Keratinocyte (primary cell): ENCODE data around the gene SPCS3.

ENCODE experiments used
- EZH2 ChIP-seq: IDR thresholded peaks from one replicate; pipeline ENCODE4 v1.6.1; 2012; ENCODE audit warnings: inconsistent platforms, mild to moderate bottlenecking, low read length, moderate library complexity
- TF ChIP-seq, protein P1 (sequence below), 3 experiments: IDR thresholded peaks in 1 of 3; conservative IDR thresholded peaks in 1 of 3; optimal IDR thresholded peaks in 1 of 3; 2 replicates in 2 of 3; 3 replicates in 1 of 3; pipeline versions ENCODE3 to v1.5.1; 2011; ENCODE audit warnings: low read length in 3 of 3, mild to moderate bottlenecking in 3 of 3, moderate library complexity in 2 of 3, control low read depth in 1 of 3, inconsistent platforms in 1 of 3; ENCODE audit not compliant: insufficient read depth in 2 of 3; ENCODE audit errors: extremely low read depth in 1 of 3

DNA sequence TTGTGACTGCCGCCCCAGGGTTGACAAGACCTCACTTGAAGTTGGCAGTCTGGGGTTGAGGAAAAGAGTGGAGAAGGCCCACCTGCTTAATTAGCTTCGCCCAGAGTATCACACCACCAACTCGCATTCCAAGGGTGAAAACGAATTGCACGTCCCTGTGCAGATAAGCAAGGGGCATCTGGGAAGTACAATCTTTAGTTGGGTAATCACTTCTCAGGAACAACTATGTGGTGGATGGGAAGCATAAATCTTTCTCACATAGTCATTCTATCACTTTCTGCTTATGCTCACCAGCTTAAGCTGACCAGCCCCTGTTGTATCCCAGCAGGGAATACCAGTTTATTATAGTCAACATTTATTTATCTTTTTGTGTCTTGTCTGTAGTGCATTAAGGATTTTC lies 14.3 kb downstream of the SPCS3 start:
- TF ChIP-seq, protein P1, sequence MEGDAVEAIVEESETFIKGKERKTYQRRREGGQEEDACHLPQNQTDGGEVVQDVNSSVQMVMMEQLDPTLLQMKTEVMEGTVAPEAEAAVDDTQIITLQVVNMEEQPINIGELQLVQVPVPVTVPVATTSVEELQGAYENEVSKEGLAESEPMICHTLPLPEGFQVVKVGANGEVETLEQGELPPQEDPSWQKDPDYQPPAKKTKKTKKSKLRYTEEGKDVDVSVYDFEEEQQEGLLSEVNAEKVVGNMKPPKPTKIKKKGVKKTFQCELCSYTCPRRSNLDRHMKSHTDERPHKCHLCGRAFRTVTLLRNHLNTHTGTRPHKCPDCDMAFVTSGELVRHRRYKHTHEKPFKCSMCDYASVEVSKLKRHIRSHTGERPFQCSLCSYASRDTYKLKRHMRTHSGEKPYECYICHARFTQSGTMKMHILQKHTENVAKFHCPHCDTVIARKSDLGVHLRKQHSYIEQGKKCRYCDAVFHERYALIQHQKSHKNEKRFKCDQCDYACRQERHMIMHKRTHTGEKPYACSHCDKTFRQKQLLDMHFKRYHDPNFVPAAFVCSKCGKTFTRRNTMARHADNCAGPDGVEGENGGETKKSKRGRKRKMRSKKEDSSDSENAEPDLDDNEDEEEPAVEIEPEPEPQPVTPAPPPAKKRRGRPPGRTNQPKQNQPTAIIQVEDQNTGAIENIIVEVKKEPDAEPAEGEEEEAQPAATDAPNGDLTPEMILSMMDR (optimal IDR thresholded peaks at IDR 0.05 in 1 of 3, IDR thresholded peaks at IDR 0.05 in 1 of 3, conservative IDR thresholded peaks at IDR 0.05 in 1 of 3; ENCODE audit: extremely low read depth in 1 of 3, insufficient read depth in 2 of 3, low read length in 3 of 3): no peak
- no peak for TF ChIP-seq EZH2
